Fibroblast of pulmonary artery (primary cell): ENCODE results near the gene VWA8.

Experiments
- DNase-seq: peaks from one replicate; pipeline ENCODE4 v3.0.0-alpha.2; 2010; ENCODE audit warnings: low read depth
- H3K4me3 ChIP-seq: replicated peaks from 2 replicates; pipeline ENCODE4 v1.5.1; 2011; ENCODE audit warnings: low read depth, mild to moderate bottlenecking, control low read depth, low read length, moderate library complexity
- CTCF ChIP-seq: IDR thresholded peaks from 2 replicates; pipeline ENCODE4 v1.5.1; 2011; ENCODE audit warnings: mild to moderate bottlenecking, control low read depth, low read length, inconsistent platforms; ENCODE audit errors: missing control alignments

The VWA8 gene

GRCh38 chr13:41563341-41563983, 397.4 kb downstream of the VWA8 start:
- peak; percentile 62 for DNase-seq
- no peak overlapping the region for H3K4me3 ChIP-seq
- no peak for TF ChIP-seq CTCF

- DNase-seq = no peak
- TF ChIP-seq CTCF = no peak
- no peak overlapping the region for H3K4me3 ChIP-seq
These were observed 398.2 kb downstream of the VWA8 start for GRCh38 chr13:41562541-41563178.

GRCh38 chr13:41562083-41562482, 398.8 kb downstream of the VWA8 start:
- peak; percentile 82 for DNase-seq
- no peak overlapping the region for H3K4me3 ChIP-seq
- TF ChIP-seq CTCF = no peak

GRCh38 chr13:41561170-41561569, 399.7 kb downstream of the VWA8 start:
- TF ChIP-seq CTCF = no peak
- H3K4me3 ChIP-seq = no peak overlapping the region
- peak; percentile 44 for DNase-seq

- no peak for TF ChIP-seq CTCF
- H3K4me3 ChIP-seq = no peak overlapping the region
- DNase-seq = no peak
These were observed 401.9 kb downstream of the VWA8 start for GRCh38 chr13:41558781-41559560.

GRCh38 chr13:41557719-41558118, 403.2 kb downstream of the VWA8 start:
- no peak for DNase-seq
- no peak for TF ChIP-seq CTCF
- H3K4me3 ChIP-seq = no peak overlapping the region
